Gastroesophageal sphincter (tissue), 4 donors: ENCODE measurements around the gene SLC7A10. TPM values are rescaled to one million over a fixed set of nuclear protein-coding genes. Genes with fewer than 3 reads are reported as not detected.

ENCODE experiments used
- ATAC-seq: fragments of 150-250 bp; one replicate; pipeline ENCODE4 v1.9.1; 2016; ENCODE audit warnings: mild to moderate bottlenecking, moderate library complexity
- H3K27ac ChIP-seq, 4 donors: fragments of 200-600 bp; sonication (generic) in 3 of 4; 1 replicate in 3 of 4; 2 replicates in 1 of 4; pipeline ENCODE4 v1.5.1; 2016 to 2019
- H3K27me3 ChIP-seq: fragments of 200-600 bp; sonication (generic); one replicate; pipeline ENCODE4 v1.5.1; 2019
- H3K36me3 ChIP-seq, 2 donors: fragments of 200-600 bp; sonication (generic); one replicate each; pipeline ENCODE4 v1.5.1; 2019; ENCODE audit warnings: control low read depth in 1 of 2
- H3K4me1 ChIP-seq, 3 donors: fragments of 200-600 bp; sonication (generic); 1 replicate in 2 of 3; 2 replicates in 1 of 3; pipeline ENCODE4 v1.5.1; 2016 to 2019; ENCODE audit warnings: control low read depth in 2 of 3
- H3K4me3 ChIP-seq, 2 donors: fragments of 200-600 bp; sonication (generic); one replicate each; pipeline ENCODE4 v1.5.1; 2019; ENCODE audit warnings: mild to moderate bottlenecking in 1 of 2, moderate library complexity in 1 of 2
- H3K9me3 ChIP-seq, 3 donors: fragments of 200-600 bp; sonication (generic); one replicate each; pipeline ENCODE4 v1.5.1; 2017 to 2019; ENCODE audit warnings: control low read depth in 2 of 3
- CTCF ChIP-seq, 4 experiments: fragments of 200-600 bp in 2 of 4; fragments of 450-650 bp in 2 of 4; sonication (generic) in 1 of 4; IDR thresholded peaks; one replicate each; pipeline ENCODE4 v1.5.1; 2017 to 2019; ENCODE audit warnings: antibody characterized with exemption in 4 of 4, mild to moderate bottlenecking in 2 of 4, moderate library complexity in 2 of 4
- EP300 ChIP-seq: sonication (generic); formaldehyde crosslinking; IDR thresholded peaks from one replicate; pipeline ENCODE4 v1.6.1; 2017; ENCODE audit warnings: antibody characterized with exemption, mild to moderate bottlenecking
- POLR2A ChIP-seq, 2 donors: fragments of 450-650 bp; IDR thresholded peaks; one replicate each; pipeline ENCODE4 v1.6.1; 2017; ENCODE audit warnings: antibody characterized with exemption in 2 of 2, mild to moderate bottlenecking in 2 of 2, moderate library complexity in 1 of 2
- POLR2AphosphoS5 ChIP-seq: sonication (generic); formaldehyde crosslinking; IDR thresholded peaks from one replicate; pipeline ENCODE4 v1.6.1; 2017; ENCODE audit warnings: antibody characterized with exemption
- WGBS, 2 donors: methylation state at CpG; one replicate each; pipeline ENCODE4 v1.1.5; 2018; ENCODE audit warnings: low coverage in 1 of 2; 5-methylcytosine and 5-hydroxymethylcytosine counted together
- total RNA-seq, 4 donors: library from RNA; depleted of rRNA; stranded (reverse); fragments of >200 nt; gene quantifications; one replicate each; pipeline ENCODE4 v1.1.0, GENCODE V29; 2016

The SLC7A10 gene
- total RNA-seq, 4 donors from 2014 or later, result not detected

- Histone ChIP-seq H3K4me3 (no peak overlapping the region), H3K36me3 (peaks cover 0 to 70% of the 10 kb centered on the region in 2 donors)
- no peak for ATAC-seq
Observed at GRCh38 chr19:33199441-33200265, 26.0 kb downstream of the SLC7A10 start.

GRCh38 chr19:33198169-33198568 is 27.5 kb downstream of the SLC7A10 start:
- no peak overlapping the region for H3K27ac ChIP-seq
- no peak overlapping the region for H3K4me3 ChIP-seq
- H3K36me3 ChIP-seq, result peaks cover 0 to 55% of the 10 kb centered on the region in 2 donors
- H3K4me1 ChIP-seq, result peaks cover 0 to 22% (median 9%) of the 10 kb centered on the region in 3 donors
- WGBS, 2 donors, result 100% methylated on average over 1 of the region's 7 CpGs; no CpG with 5 or more reads in 1 of the 2 donors
- TF ChIP-seq CTCF (IDR thresholded peaks at IDR 0.05), result no peak
- TF ChIP-seq EP300, result no peak
- no peak for TF ChIP-seq POLR2AphosphoS5
- TF ChIP-seq POLR2A (IDR thresholded peaks at IDR 0.05), result no peak
- H3K27me3 ChIP-seq, result no peaks in the 10 kb centered on the region
- no peaks in the 10 kb centered on the region for H3K9me3 ChIP-seq
- no peak for ATAC-seq

More at GRCh38 chr19:33199441-33200265, 26.0 kb downstream of the SLC7A10 start:
- 70 to 84% methylated on average over 4 to 8 of the region's 8 CpGs for WGBS, 2 donors
- TF ChIP-seq CTCF (IDR thresholded peaks at IDR 0.05) (no peak), POLR2AphosphoS5 (no peak), POLR2A (IDR thresholded peaks at IDR 0.05) (no peak), EP300 (no peak)
- H3K27me3 ChIP-seq, result no peaks in the 10 kb centered on the region
- H3K27ac ChIP-seq, result no peak overlapping the region
- no peaks in the 10 kb centered on the region for H3K9me3 ChIP-seq
- peaks cover 0 to 16% (median 9%) of the 10 kb centered on the region in 3 donors for H3K4me1 ChIP-seq

GRCh38 chr19:33197591-33198000 is 28.1 kb downstream of the SLC7A10 start:
- Histone ChIP-seq H3K27me3 (no peaks in the 10 kb centered on the region), H3K4me1 (peaks cover 0 to 22% (median 9%) of the 10 kb centered on the region in 3 donors), H3K9me3 (no peaks in the 10 kb centered on the region), H3K36me3 (peaks cover 0 to 50% of the 10 kb centered on the region in 2 donors), H3K4me3 (no peak overlapping the region), H3K27ac (no peak overlapping the region)
- ATAC-seq, result no peak
- WGBS, 2 donors, result 100% methylated on average over 1 of the region's 11 CpGs; no CpG with 5 or more reads in 1 of the 2 donors
- TF ChIP-seq EP300, result no peak
- no peak for TF ChIP-seq CTCF (IDR thresholded peaks at IDR 0.05)
- no peak for TF ChIP-seq POLR2AphosphoS5
- no peak for TF ChIP-seq POLR2A (IDR thresholded peaks at IDR 0.05)

- TF ChIP-seq POLR2A (IDR thresholded peaks at IDR 0.05) (no peak), CTCF (IDR thresholded peaks at IDR 0.05) (no peak), EP300 (no peak), POLR2AphosphoS5 (no peak)
- 90 to 100% methylated on average over 2 to 3 of the region's 10 CpGs for WGBS, 2 donors
Observed at GRCh38 chr19:33196446-33197193, 29.0 kb downstream of the SLC7A10 start.

More at GRCh38 chr19:33196446-33197193, 29.0 kb downstream of the SLC7A10 start:
- no peak overlapping the region for H3K4me3 ChIP-seq
- H3K27me3 ChIP-seq, result no peaks in the 10 kb centered on the region
- no peaks in the 10 kb centered on the region for H3K9me3 ChIP-seq
- peaks cover 0 to 22% (median 9%) of the 10 kb centered on the region in 3 donors for H3K4me1 ChIP-seq
- no peak overlapping the region for H3K27ac ChIP-seq
- ATAC-seq, result no peak
- peaks cover 0 to 40% of the 10 kb centered on the region in 2 donors for H3K36me3 ChIP-seq
